Brain microvascular endothelial cell (primary cell): ENCODE data around the gene TOE1.
A peak's percentile ranks its signal among the peaks of the same experiment; 100 is the strongest.
"Not testable (repeated sequence)": the region's sequence is repeated elsewhere in the genome, so short reads cannot be mapped to it uniquely, and the experiment has no call there.

Experiments used
- DNase-seq: peaks from one replicate; pipeline ENCODE4 v3.0.0-alpha.2; 2020
- H3K27ac ChIP-seq: fragments of 250-450 bp; sonication (Bioruptor Pico); 2 replicates; pipeline ENCODE4 v1.5.1; 2020; ENCODE audit warnings: mild to moderate bottlenecking, moderate library complexity
- H3K27me3 ChIP-seq: fragments of 250-450 bp; sonication (Bioruptor Pico); replicated peaks from 2 replicates; pipeline ENCODE4 v1.5.1; 2020; ENCODE audit warnings: mild to moderate bottlenecking
- H3K36me3 ChIP-seq: fragments of 250-450 bp; sonication (Bioruptor Pico); replicated peaks from 2 replicates; pipeline ENCODE4 v1.5.1; 2020; ENCODE audit warnings: mild to moderate bottlenecking
- H3K4me3 ChIP-seq: 2 replicates; pipeline ENCODE4 v1.5.1; 2011; ENCODE audit warnings: low read depth, mild to moderate bottlenecking, control low read depth, low read length, moderate library complexity
- in situ Hi-C: cut with HindIII; loops from 2 replicates; pipeline ENCODE4 v1.10.0; 2017; ENCODE audit warnings: low sequenced_read_pairs, low pct_ligation_motif_present
- TF ChIP-seq, protein P1 (sequence below): IDR thresholded peaks from 2 replicates; pipeline ENCODE4 v1.5.1; 2011; ENCODE audit warnings: low read depth, mild to moderate bottlenecking, moderate library complexity, low read length, control low read depth, inconsistent platforms; ENCODE audit errors: missing control alignments

The TOE1 gene

DNA sequence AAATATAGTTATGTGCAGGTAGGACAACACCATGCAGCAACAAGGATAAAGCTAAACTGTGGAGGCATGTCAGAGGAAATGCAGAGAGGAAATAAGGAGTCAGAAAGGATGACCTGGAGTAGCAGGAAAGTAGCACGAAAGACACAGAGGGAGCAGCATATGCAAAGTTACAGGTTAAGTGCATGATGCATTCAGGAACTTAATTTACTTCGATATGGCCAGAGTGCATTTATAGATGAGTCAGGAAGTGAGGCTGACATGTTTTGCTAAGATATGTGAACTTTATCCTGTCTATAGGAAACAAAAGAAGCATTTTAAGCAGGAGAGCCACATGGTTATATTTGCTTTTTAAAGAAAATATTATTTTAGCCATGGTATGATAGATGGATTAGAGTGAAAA is 15.7 kb downstream of the TOE1 start:
- H3K27ac ChIP-seq: no peak overlapping the region
- no peak for DNase-seq
- TF ChIP-seq, protein P1, sequence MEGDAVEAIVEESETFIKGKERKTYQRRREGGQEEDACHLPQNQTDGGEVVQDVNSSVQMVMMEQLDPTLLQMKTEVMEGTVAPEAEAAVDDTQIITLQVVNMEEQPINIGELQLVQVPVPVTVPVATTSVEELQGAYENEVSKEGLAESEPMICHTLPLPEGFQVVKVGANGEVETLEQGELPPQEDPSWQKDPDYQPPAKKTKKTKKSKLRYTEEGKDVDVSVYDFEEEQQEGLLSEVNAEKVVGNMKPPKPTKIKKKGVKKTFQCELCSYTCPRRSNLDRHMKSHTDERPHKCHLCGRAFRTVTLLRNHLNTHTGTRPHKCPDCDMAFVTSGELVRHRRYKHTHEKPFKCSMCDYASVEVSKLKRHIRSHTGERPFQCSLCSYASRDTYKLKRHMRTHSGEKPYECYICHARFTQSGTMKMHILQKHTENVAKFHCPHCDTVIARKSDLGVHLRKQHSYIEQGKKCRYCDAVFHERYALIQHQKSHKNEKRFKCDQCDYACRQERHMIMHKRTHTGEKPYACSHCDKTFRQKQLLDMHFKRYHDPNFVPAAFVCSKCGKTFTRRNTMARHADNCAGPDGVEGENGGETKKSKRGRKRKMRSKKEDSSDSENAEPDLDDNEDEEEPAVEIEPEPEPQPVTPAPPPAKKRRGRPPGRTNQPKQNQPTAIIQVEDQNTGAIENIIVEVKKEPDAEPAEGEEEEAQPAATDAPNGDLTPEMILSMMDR: no peak
- no peak overlapping the region for H3K4me3 ChIP-seq
- H3K27me3 ChIP-seq: no peaks in the 10 kb centered on the region
- no peaks in the 10 kb centered on the region for H3K36me3 ChIP-seq
- in situ Hi-C loops: no loop called here

- DNase-seq: no peak
- in situ Hi-C loops: no loop called here
- TF ChIP-seq, protein P1: no peak
- H3K4me3 ChIP-seq: no peak overlapping the region
- no peak overlapping the region for H3K27ac ChIP-seq
- H3K27me3 ChIP-seq: no peaks in the 10 kb centered on the region
- H3K36me3 ChIP-seq: no peaks in the 10 kb centered on the region
Measured at GRCh38 chr1:45356186-45356585, 16.2 kb downstream of the TOE1 start.

GRCh38 chr1:45359882-45360513 is 20.0 kb downstream of the TOE1 start:
- TF ChIP-seq, protein P1: peak; percentile 74
- Histone ChIP-seq H3K4me3 (no peak overlapping the region), H3K27me3 (no peaks in the 10 kb centered on the region), H3K27ac (no peak overlapping the region), H3K36me3 (no peaks in the 10 kb centered on the region)
- in situ Hi-C loops: no loop called here
- DNase-seq: peak; percentile 69

DNA sequence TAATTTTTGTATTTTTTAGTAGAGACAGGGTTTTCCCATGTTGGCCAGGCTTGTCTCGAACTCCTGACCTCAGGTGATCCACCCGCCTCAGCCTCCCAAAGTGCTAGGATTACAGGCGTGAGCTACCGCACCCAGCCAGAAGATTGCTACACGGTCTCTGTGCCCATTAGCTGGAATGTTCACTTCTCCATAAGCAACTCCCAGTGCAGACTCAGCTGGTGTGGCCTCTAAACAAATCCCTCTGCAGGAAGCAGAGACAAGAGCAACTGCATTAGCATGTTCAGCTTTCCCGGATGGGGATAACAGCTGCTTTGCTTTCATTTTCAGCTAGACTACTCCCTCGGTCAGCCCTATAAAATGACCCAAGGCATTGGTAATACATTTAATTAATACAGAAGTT is 21.0 kb downstream of the TOE1 start:
- H3K4me3 ChIP-seq, H3K36me3 ChIP-seq, H3K27ac ChIP-seq, in situ Hi-C loops, H3K27me3 ChIP-seq: not testable (repeated sequence)
- peak; percentile 63 for DNase-seq
- TF ChIP-seq, protein P1: peak; percentile 18

GRCh38 chr1:45364294-45364693 is 24.3 kb downstream of the TOE1 start:
- TF ChIP-seq, protein P1: no peak
- H3K27ac ChIP-seq: no peak overlapping the region
- in situ Hi-C loops: no loop called here
- no peaks in the 10 kb centered on the region for H3K27me3 ChIP-seq
- no peak for DNase-seq
- H3K4me3 ChIP-seq: no peak overlapping the region
- no peaks in the 10 kb centered on the region for H3K36me3 ChIP-seq

DNA sequence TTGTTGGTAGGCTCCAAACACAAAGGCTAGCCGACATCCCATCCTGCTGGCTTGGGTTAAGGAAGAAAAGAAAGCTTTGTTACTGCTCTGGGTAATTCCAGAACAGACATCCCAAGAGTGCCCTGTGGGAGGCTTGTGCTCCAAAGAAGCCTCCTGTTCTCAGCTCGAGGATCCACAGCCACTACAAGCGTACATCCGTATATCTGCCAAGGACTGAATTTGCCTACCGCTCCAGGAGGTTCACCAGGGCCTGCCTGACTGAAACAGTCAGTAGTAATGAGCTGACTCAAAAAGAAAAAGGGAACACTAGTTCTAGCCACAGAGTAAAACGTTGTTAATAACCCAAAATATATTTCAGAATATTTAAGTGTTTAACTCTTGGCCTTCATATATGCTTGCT is 25.1 kb downstream of the TOE1 start:
- Histone ChIP-seq H3K27ac (no peak overlapping the region), H3K36me3 (no peaks in the 10 kb centered on the region), H3K27me3 (no peaks in the 10 kb centered on the region), H3K4me3 (no peak overlapping the region)
- no peak for DNase-seq
- in situ Hi-C loops: no loop called here
- TF ChIP-seq, protein P1: no peak
